K562 (cell line): ENCODE data around the gene HIVEP3.

Experiments
- GATAD2B ChIP-seq: fragments of 450-650 bp; IDR thresholded peaks from 2 replicates; pipeline ENCODE4 v1.6.1; 2017; ENCODE audit warnings: mild to moderate bottlenecking, borderline replicate concordance
- JUND ChIP-seq, 2 experiments: IDR thresholded peaks; 2 replicates in 1 of 2; 3 replicates in 1 of 2; pipeline ENCODE4 v1.6.1; 2011; ENCODE audit warnings: borderline replicate concordance in 2 of 2, low read depth in 2 of 2, low read length in 2 of 2, improper control_type of control experiment in 1 of 2, missing biosample characterization in 1 of 2, missing genetic modification characterization in 1 of 2, missing genetic modification reagents in 1 of 2
- KHSRP ChIP-seq: fragments of 450-650 bp; IDR thresholded peaks from 2 replicates; pipeline ENCODE4 v1.6.1; 2017
- MCM7 ChIP-seq, 2 experiments: fragments of 450-650 bp; IDR thresholded peaks; 2 replicates each; pipeline ENCODE4 v1.6.1; 2016 to 2018
- MTF1 ChIP-seq: fragments of 250-450 bp; sonication (Bioruptor Pico); IDR thresholded peaks from 2 replicates; pipeline ENCODE4 v1.9.0; 2021; ENCODE audit warnings: moderate library complexity, mild to moderate bottlenecking, inconsistent platforms, borderline replicate concordance
- POLR2A ChIP-seq: fragments of 450-650 bp; conservative IDR thresholded peaks from 2 replicates; pipeline ENCODE4 v1.6.1; 2016
- POLR2AphosphoS5 ChIP-seq: IDR thresholded peaks from 2 replicates; pipeline ENCODE4 v1.6.1; 2011; ENCODE audit warnings: mild to moderate bottlenecking, low read depth, low read length, moderate library complexity; ENCODE audit not compliant: control insufficient read depth, insufficient read depth
- TARDBP ChIP-seq: fragments of 450-650 bp; IDR thresholded peaks from 2 replicates; pipeline ENCODE4 v1.6.1; 2016
- TCF7L2 ChIP-seq: fragments of 150-350 bp; IDR thresholded peaks from 2 replicates; pipeline ENCODE4 v1.6.1; 2016; ENCODE audit warnings: low read depth, mild to moderate bottlenecking, low read length, moderate library complexity
- TF ChIP-seq, protein P1 (sequence below), 3 experiments: IDR thresholded peaks in 2 of 3; conservative IDR thresholded peaks in 1 of 3; 2 replicates each; pipeline ENCODE4 v1.5.1; 2011 to 2012; ENCODE audit warnings: low read length in 3 of 3, mild to moderate bottlenecking in 3 of 3, control low read depth in 2 of 3, improper control_type of control experiment in 1 of 3, inconsistent platforms in 1 of 3, low read depth in 1 of 3, mixed read lengths in 1 of 3, moderate library complexity in 1 of 3; ENCODE audit not compliant: insufficient read depth in 2 of 3
- TF ChIP-seq, protein P2 (sequence below), 2 experiments: fragments of 450-650 bp in 1 of 2; sonication (generic) in 1 of 2; formaldehyde crosslinking; conservative IDR thresholded peaks; 2 replicates each; pipeline versions ENCODE4 v1.4.0 to v1.8.1; 2020 to 2022; ENCODE audit warnings: mild to moderate bottlenecking in 1 of 2, missing genetic modification reagents in 1 of 2
- TF ChIP-seq, protein P3 (sequence below), 2 experiments: fragments of 450-650 bp in 1 of 2; sonication (generic) in 1 of 2; formaldehyde crosslinking in 1 of 2; IDR thresholded peaks in 1 of 2; conservative IDR thresholded peaks in 1 of 2; 2 replicates each; pipeline versions ENCODE4 v1.6.1 to v1.8.1; 2016 to 2023; ENCODE audit warnings: mild to moderate bottlenecking in 2 of 2, moderate library complexity in 2 of 2, inconsistent platforms in 1 of 2, missing genetic modification reagents in 1 of 2
- TF ChIP-seq, protein P4 (sequence below): fragments of 450-650 bp; IDR thresholded peaks from 2 replicates; pipeline ENCODE4 v1.6.1; 2016
- TF ChIP-seq, protein P5 (sequence below): IDR thresholded peaks from 3 replicates; pipeline ENCODE4 v1.6.1; 2011; ENCODE audit warnings: borderline replicate concordance, mild to moderate bottlenecking; ENCODE audit not compliant: insufficient read length, insufficient read depth

DNA sequence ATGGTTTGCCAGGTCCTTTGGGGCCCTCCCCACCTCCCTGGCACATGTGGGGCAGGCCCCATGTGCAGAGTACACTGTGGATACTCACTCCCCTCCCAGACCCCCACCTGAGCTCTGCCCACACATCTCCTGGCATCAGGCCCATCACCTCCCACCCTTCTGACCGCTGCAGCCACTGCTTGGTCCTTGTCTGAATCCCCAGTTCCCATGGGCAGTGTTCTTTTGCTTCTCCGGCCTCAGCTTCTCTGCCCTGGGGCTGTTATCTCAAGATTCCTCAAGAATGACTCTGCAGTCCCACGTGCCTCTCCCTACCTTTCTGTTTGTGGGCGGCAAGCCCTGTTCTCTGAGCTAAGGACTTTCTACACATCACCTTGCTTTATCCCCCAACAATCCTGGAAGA, 246.5 kb downstream of the HIVEP3 start:
- TF ChIP-seq KHSRP (no peak), MTF1 (CRISPR knock-in tag) (no peak), TARDBP (no peak), POLR2AphosphoS5 (no peak), JUND (IDR thresholded peaks at IDR 0.05; ENCODE audit: borderline replicate concordance, low read depth, low read length) (no peak), JUND (tag; IDR thresholded peaks at IDR 0.05; ENCODE audit: borderline replicate concordance, low read depth, low read length) (no peak), POLR2A (no peak), MCM7 (IDR thresholded peaks at IDR 0.05) (no peak), GATAD2B (no peak), TCF7L2 (no peak)
- TF ChIP-seq, protein P1, sequence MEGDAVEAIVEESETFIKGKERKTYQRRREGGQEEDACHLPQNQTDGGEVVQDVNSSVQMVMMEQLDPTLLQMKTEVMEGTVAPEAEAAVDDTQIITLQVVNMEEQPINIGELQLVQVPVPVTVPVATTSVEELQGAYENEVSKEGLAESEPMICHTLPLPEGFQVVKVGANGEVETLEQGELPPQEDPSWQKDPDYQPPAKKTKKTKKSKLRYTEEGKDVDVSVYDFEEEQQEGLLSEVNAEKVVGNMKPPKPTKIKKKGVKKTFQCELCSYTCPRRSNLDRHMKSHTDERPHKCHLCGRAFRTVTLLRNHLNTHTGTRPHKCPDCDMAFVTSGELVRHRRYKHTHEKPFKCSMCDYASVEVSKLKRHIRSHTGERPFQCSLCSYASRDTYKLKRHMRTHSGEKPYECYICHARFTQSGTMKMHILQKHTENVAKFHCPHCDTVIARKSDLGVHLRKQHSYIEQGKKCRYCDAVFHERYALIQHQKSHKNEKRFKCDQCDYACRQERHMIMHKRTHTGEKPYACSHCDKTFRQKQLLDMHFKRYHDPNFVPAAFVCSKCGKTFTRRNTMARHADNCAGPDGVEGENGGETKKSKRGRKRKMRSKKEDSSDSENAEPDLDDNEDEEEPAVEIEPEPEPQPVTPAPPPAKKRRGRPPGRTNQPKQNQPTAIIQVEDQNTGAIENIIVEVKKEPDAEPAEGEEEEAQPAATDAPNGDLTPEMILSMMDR (IDR thresholded peaks at IDR 0.05 in 2 of 3, conservative IDR thresholded peaks at IDR 0.05 in 1 of 3; ENCODE audit: insufficient read depth in 2 of 3, low read depth in 1 of 3, low read length in 3 of 3), result no peak
- TF ChIP-seq, protein P2, sequence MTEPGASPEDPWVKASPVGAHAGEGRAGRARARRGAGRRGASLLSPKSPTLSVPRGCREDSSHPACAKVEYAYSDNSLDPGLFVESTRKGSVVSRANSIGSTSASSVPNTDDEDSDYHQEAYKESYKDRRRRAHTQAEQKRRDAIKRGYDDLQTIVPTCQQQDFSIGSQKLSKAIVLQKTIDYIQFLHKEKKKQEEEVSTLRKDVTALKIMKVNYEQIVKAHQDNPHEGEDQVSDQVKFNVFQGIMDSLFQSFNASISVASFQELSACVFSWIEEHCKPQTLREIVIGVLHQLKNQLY (CRISPR knock-in tag; conservative IDR thresholded peaks at IDR 0.05), result no peak
- TF ChIP-seq, protein P3, sequence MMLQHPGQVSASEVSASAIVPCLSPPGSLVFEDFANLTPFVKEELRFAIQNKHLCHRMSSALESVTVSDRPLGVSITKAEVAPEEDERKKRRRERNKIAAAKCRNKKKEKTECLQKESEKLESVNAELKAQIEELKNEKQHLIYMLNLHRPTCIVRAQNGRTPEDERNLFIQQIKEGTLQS (IDR thresholded peaks at IDR 0.05), result no peak
- TF ChIP-seq, protein P3 (CRISPR knock-in tag; conservative IDR thresholded peaks at IDR 0.05), result no peak
- TF ChIP-seq, protein P4, sequence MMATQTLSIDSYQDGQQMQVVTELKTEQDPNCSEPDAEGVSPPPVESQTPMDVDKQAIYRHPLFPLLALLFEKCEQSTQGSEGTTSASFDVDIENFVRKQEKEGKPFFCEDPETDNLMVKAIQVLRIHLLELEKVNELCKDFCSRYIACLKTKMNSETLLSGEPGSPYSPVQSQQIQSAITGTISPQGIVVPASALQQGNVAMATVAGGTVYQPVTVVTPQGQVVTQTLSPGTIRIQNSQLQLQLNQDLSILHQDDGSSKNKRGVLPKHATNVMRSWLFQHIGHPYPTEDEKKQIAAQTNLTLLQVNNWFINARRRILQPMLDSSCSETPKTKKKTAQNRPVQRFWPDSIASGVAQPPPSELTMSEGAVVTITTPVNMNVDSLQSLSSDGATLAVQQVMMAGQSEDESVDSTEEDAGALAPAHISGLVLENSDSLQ, result no peak
- TF ChIP-seq, protein P5, sequence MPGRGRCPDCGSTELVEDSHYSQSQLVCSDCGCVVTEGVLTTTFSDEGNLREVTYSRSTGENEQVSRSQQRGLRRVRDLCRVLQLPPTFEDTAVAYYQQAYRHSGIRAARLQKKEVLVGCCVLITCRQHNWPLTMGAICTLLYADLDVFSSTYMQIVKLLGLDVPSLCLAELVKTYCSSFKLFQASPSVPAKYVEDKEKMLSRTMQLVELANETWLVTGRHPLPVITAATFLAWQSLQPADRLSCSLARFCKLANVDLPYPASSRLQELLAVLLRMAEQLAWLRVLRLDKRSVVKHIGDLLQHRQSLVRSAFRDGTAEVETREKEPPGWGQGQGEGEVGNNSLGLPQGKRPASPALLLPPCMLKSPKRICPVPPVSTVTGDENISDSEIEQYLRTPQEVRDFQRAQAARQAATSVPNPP, result no peak
